IMR-90 (cell line): ENCODE measurements around the gene RNF213. TPM values are rescaled to one million over a fixed set of nuclear protein-coding genes. Genes with fewer than 3 reads are reported as not detected.

Source experiments
- CTCF ChIP-seq: conservative IDR thresholded peaks from 2 replicates; pipeline ENCODE4 v1.5.1; 2012; ENCODE audit warnings: mild to moderate bottlenecking, low read depth, low read length, improper control_type of control experiment
- polyA plus RNA-seq, 3 experiments: library from polyadenylated mRNA; depleted of rRNA; stranded (reverse); fragments of >200 nt; gene quantifications; 2 replicates each; pipeline ENCODE4 v1.2.3, GENCODE V29; 2012; ENCODE audit warnings: low replicate concordance in 1 of 3
- total RNA-seq: library from RNA; depleted of rRNA; stranded (reverse); fragments of >200 nt; gene quantifications from 2 replicates; pipeline ENCODE4 v1.2.3, GENCODE V29; 2012

RNF213 gene
- total and polyA plus RNA-seq, 2 of the 4 experiments (the other 2 are of a cell fraction): 23.4 to 36.0 TPM

DNA sequence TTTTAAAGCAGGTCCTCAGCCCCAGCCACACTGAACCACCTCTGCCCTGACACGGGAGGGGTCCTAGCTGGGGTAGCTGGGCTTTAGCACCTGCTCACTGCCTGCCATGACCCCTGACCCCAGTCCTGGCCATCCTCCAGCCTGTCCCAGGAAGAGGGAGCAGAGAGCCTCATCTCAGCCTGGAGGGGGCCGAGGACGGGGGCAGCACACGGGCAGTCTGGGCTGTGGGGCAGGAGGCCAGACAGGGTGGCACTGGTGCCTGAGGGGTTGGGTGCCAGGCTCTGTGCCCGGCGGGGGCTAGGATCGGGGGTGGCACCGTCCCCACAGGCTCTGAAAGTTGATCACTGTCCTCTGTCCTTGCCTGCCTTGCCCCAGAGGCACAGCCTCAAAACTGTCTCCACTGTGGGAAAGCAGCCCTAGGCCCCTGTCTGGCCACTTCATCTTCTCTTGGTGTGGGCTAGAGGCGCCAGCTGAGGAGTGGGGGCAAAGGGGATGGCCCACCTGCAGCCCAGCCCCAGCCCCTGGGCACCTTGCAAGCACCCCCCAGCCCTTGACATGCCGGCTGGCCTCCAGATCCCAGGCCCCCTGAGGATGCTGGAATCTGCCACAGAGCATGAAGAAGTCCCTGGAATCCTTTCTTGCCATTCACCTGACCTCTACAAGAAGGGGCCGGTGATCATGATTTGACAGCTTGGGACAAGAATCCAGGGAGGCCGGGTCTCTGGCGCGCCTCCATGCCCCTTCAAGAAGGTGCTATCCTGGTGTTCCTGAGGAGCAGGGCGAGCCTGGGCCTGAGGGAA lies 170.0 kb downstream of the RNF213 start (continued):
- TF ChIP-seq CTCF: no peak
